HCT116 (cell line): ENCODE data around the gene ANKRD2. TPM values are rescaled to one million over a fixed set of nuclear protein-coding genes. Genes with fewer than 3 reads are reported as not detected.
"Not testable (repeated sequence)": the region's sequence is repeated elsewhere in the genome, so short reads cannot be mapped to it uniquely, and the experiment has no call there.

ENCODE experiments used
- ATAC-seq: fragments of 200-7000 bp; cut with Tn5 transposase; 2 replicates; pipeline ENCODE4 v1.9.1; 2020; ENCODE audit warnings: mild to moderate bottlenecking, moderate library complexity
- BruUV-seq: library from RNA; stranded (reverse); fragments of 400-500 nt; replicated peaks from 2 replicates; lab custom pipeline; 2021; lab: Mats Ljungman, UMichigan
- CTCF ChIA-PET: fragments of 300-600 bp; sonication (Branson Sonifier 250); formaldehyde crosslinking; loops from one replicate; lab custom pipeline; 2021; ENCODE audit warnings: antibody characterized with exemption; lab: Charles Lee
- POLR2A ChIA-PET: fragments of 300-600, 350-600 bp; sonication (Branson Sonifier 250); formaldehyde crosslinking; loops from one replicate; lab custom pipeline; 2021; ENCODE audit warnings: antibody characterized with exemption; lab: Charles Lee
- RAD21 ChIA-PET, 2 experiments: fragments of 300-600 bp; sonication (Branson Sonifier 250); formaldehyde crosslinking; loops; one replicate each; lab custom pipeline; 2023; ENCODE audit warnings: low total read pairs in 2 of 2; ENCODE audit not compliant: uncharacterized antibody in 2 of 2, unreplicated experiment in 2 of 2, low non-redundant PET in 1 of 2; lab: Charles Lee
- DNase-seq: peaks from one replicate; pipeline ENCODE4 v3.0.0-alpha.2; 2010; ENCODE audit warnings: low read depth, low spot score
- H2AFZ ChIP-seq: fragments of 200-600 bp; shearing (Covaris generic), sonication (generic); 2 replicates; pipeline ENCODE4 v1.6.1; 2017; ENCODE audit warnings: low read depth, mixed run types, mixed read lengths, antibody characterized with exemption, low read length; ENCODE audit not compliant: poor library complexity, severe bottlenecking
- H3K27ac ChIP-seq: 2 replicates; pipeline ENCODE4 v1.5.1; 2012; ENCODE audit warnings: low read depth, low read length
- H3K27me3 ChIP-seq: fragments of 200-600 bp; sonication (generic); 2 replicates; pipeline ENCODE4 v1.6.1; 2016; ENCODE audit warnings: mixed run types, low read length, mixed read lengths; ENCODE audit not compliant: insufficient read depth
- H3K36me3 ChIP-seq, 2 experiments: fragments of 200-500 bp in 1 of 2; fragments of 200-600 bp in 1 of 2; sonication (Bioruptor generic) in 1 of 2; sonication (generic) in 1 of 2; 2 replicates each; pipeline versions ENCODE4 v1.5.1 to v1.6.1; 2014 to 2016; ENCODE audit warnings: low read length in 2 of 2, inconsistent platforms in 1 of 2, mixed read lengths in 1 of 2, mixed run types in 1 of 2; ENCODE audit not compliant: insufficient read depth in 2 of 2, control insufficient read depth in 1 of 2
- H3K4me1 ChIP-seq, 2 experiments: fragments of 200-600 bp in 1 of 2; sonication (generic) in 1 of 2; 2 replicates each; pipeline versions ENCODE4 v1.5.1 to v1.6.1; 2012 to 2017; ENCODE audit warnings: low read length in 2 of 2, inconsistent platforms in 1 of 2, mild to moderate bottlenecking in 1 of 2, mixed read lengths in 1 of 2, mixed run types in 1 of 2, moderate library complexity in 1 of 2; ENCODE audit not compliant: insufficient read depth in 2 of 2, control insufficient read depth in 1 of 2
- H3K4me2 ChIP-seq: fragments of 200-600 bp; sonication (generic); 2 replicates; pipeline ENCODE4 v1.6.1; 2017; ENCODE audit warnings: mixed run types, low read length, mixed read lengths
- H3K4me3 ChIP-seq, 2 experiments: fragments of 200-600 bp in 1 of 2; sonication (generic) in 1 of 2; replicated peaks in 1 of 2; 2 replicates each; pipeline ENCODE4 v1.5.1; 2011 to 2016; ENCODE audit warnings: low read length in 2 of 2, control low read depth in 1 of 2, low read depth in 1 of 2, mild to moderate bottlenecking in 1 of 2, mixed read lengths in 1 of 2, mixed run types in 1 of 2
- H3K79me2 ChIP-seq: fragments of 200-600 bp; sonication (generic); 2 replicates; pipeline ENCODE4 v1.6.1; 2017; ENCODE audit warnings: mild to moderate bottlenecking, mixed run types, low read length, moderate library complexity, mixed read lengths; ENCODE audit not compliant: insufficient read depth
- H3K9ac ChIP-seq: fragments of 200-600 bp; sonication (generic); 2 replicates; pipeline ENCODE4 v1.6.1; 2016; ENCODE audit warnings: low read length, mixed read lengths
- H3K9me2 ChIP-seq: fragments of 200-600 bp; sonication (generic), shearing (Covaris generic); 2 replicates; pipeline ENCODE4 v1.6.1; 2017; ENCODE audit warnings: mixed run types, mild to moderate bottlenecking, moderate library complexity; ENCODE audit not compliant: insufficient read depth
- H3K9me3 ChIP-seq, 2 experiments: fragments of 200-500 bp in 1 of 2; fragments of 200-600 bp in 1 of 2; sonication (Bioruptor generic) in 1 of 2; sonication (generic) in 1 of 2; 2 replicates each; pipeline ENCODE4 v1.6.1; 2014 to 2017; ENCODE audit warnings: low read length in 2 of 2, mixed read lengths in 2 of 2, inconsistent platforms in 1 of 2, low read depth in 1 of 2, mild to moderate bottlenecking in 1 of 2, mixed run types in 1 of 2, moderate library complexity in 1 of 2; ENCODE audit not compliant: control insufficient read depth in 1 of 2, insufficient read depth in 1 of 2
- H4K20me1 ChIP-seq: fragments of 200-600 bp; sonication (generic), shearing (Covaris generic); 2 replicates; pipeline ENCODE4 v1.6.1; 2017; ENCODE audit warnings: mixed run types, mild to moderate bottlenecking, moderate library complexity; ENCODE audit not compliant: insufficient read depth
- intact Hi-C: fragments of 100-400 bp; cut with micrococcal nuclease; formaldehyde crosslinking; loops from 2 replicates; pipeline ENCODE4 v1.10.0; 2022
- total RNA-seq: library from RNA; stranded (reverse); gene quantifications from one replicate; pipeline ENCODE4 v1.2.1, GENCODE V29; 2021; ENCODE audit not compliant: unreplicated experiment

Gene ANKRD2
- total RNA-seq, 1 experiment from 2014 or later, result 0.15 TPM

- H2AFZ ChIP-seq, H3K4me3 ChIP-seq, H3K27me3 ChIP-seq, H4K20me1 ChIP-seq, POLR2A ChIA-PET, H3K4me1 ChIP-seq, CTCF ChIA-PET, RAD21 ChIA-PET, H3K27ac ChIP-seq, DNase-seq, ATAC-seq, intact Hi-C loops, H3K9ac ChIP-seq, H3K36me3 ChIP-seq, BruUV-seq, H3K4me2 ChIP-seq, H3K9me2 ChIP-seq, H3K79me2 ChIP-seq: not testable (repeated sequence)
- peaks cover 0 to 15% of the 10 kb centered on the region in 2 experiments; a peak in 1 of 4 replicates for H3K9me3 ChIP-seq
These were observed 11.7 kb upstream of the ANKRD2 start for GRCh38 chr10:97560731-97561381.

- POLR2A ChIA-PET, H3K79me2 ChIP-seq, H3K27ac ChIP-seq, H3K4me2 ChIP-seq, ATAC-seq, RAD21 ChIA-PET, H3K27me3 ChIP-seq, H3K9me2 ChIP-seq, BruUV-seq, H3K4me3 ChIP-seq, CTCF ChIA-PET, H2AFZ ChIP-seq, DNase-seq, H3K9ac ChIP-seq, H3K36me3 ChIP-seq, H4K20me1 ChIP-seq, H3K4me1 ChIP-seq, intact Hi-C loops: not testable (repeated sequence)
- H3K9me3 ChIP-seq, result peaks cover 0 to 15% of the 10 kb centered on the region in 2 experiments; a peak in 1 of 4 replicates
These were observed 11.0 kb upstream of the ANKRD2 start for GRCh38 chr10:97561386-97562077.
